C1 segment of cervical spinal cord (tissue), 14 donors: ENCODE measurements around the gene CTU2.

Experiments
- DNase-seq, 14 donors: peaks; one replicate each; lab custom pipeline; 2025; lab: John Stamatoyannopoulos, UW

The CTU2 gene

DNA sequence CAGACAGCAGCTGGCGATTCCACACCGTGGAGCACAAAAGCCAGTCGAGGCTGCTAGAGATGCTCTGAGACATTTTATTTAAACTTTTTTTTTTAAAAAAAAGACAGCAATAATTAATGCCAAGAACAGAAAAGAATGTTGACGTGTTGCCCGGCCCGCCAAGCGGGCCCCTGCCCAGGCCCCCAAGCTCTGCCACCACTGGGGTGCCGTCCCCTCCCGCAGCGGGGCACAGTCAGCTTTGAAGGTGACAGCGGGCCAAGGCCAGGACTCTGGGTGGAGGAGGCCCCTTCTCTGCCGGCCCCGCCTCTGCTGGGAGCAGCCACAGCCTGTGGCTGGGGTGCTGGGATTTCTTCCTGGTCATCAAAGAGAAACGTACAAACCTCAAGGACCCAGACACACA lies 9.9 kb upstream of the CTU2 start:
- no peak for DNase-seq

DNA sequence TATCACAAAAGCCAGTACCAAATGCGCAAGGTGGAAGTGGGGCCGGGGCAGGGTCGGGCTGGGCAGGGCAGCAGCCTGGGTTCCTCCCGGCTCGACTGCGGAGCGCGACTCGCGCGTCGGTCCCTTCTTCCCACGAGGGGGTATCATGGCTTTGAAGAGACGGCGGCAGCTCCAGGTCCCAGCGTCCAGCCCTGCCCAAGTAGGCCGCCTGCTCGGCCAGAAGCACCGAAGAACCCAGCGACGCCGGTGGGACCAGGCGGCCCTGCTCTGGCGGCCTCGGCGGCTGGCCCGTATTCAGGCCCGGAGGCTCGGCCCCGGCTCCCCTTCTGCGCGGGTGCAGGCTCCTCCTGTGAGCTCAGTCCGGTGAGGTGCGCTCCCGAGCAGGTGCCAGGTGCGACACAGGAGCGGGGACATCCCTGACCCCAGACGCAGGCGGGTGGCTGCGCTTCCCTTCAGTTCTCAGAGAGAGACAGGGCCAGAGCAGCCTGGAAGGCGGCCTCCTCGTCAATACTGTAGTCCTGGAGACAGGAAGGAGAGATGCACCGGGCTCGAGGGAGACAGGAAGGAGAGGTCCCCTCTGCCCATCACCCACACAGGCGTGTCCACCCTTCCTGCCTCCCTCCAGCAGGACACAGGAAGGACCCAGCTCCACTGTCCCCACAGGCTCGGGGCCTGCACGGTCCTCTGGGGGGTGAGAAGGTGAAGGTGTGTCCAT lies 9.0 kb upstream of the CTU2 start:
- DNase-seq = no peak

DNA sequence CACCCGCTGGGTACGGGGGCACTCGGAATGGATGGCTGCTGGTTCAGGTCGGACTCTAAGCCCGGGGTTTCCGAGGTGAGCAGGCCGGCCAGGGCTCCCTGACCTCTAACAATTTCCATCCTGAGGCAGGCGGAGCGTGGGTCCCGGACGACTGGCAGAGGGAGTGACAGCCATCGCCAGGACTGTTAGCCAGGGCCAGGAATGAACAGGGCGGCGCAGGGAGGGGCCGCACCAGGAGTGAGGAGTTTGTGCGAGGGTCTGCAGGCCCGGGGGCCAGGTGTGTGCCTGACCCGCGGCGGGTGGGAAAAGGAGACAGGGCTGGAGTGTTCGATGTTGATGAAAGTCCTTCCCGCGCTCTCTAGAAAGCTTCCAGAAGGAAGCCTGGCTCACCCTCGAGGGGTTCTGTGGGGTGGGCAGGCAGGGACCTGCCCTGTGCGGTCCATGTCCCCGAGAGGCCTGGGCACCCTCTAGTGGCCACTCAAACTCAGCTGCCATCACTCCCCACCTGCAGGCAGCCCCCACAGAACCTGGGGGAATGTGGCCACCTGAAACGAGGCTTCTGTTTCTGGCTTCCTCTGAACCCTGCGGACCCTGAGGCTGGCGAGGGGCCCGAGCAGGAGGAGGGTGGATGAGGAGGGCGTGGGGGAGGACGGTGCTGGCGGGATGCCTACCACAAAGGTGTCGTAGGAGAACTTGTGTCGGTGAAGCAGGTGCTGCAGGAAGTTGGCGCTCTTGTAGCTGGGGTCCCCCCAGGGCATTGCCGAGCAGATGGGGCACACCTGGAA lies 8.3 kb upstream of the CTU2 start:
- no peak for DNase-seq

DNA sequence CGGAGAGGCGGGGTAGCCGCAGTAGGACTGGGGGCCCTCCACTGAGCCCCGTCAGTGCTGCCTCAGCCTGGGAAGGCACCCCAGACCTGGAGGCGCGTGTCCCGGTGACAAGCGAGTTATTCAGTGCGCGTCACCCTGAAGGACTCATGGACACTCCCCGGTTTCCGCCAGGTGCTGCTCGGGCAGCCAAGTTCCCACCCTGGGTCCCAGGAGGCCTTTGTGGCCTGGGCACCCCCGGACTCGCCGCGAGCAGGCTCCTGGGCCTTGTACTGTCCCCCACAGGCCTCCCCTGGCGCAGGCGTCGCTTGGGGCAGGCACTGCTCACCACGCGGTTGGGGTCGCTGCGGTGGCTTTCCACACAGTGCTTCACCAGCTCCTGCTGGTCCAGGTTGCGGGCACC lies 7.7 kb upstream of the CTU2 start:
- no peak for DNase-seq

DNA sequence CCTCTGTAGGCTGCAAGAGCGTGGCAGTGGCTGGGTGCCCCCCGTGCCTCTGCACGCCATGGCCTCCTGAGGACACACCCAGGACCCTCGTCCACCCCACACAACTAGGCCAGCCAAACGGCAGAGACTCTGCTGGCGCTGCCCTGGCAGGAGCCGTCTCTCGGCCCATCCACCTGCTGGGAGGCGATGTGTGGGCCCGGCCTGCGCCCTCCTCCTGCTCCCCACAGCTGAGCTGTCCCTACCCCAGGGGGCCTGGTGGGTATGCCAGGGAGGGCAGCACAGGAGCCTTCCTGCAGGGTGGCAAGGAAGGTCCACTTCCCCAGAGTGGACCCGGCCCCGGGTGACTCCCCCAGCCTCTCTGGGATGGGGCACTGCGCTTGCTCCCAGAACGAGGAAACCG lies 7.1 kb upstream of the CTU2 start:
- no peak for DNase-seq

DNA sequence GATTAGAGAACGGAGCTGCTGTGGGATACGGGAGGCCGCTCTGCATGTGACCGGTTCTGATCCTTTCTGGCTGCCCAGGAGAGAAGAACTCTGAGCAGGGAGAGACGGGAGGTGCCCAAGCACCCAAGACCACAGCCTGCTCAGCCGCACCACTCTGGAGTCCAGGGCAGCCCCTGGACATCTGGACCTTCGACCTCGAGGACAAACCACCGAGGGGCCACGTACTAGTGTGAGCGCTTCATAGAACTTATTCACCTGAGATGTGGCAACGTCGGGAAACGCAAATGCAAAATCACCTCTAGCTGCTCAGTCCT lies 6.0 kb upstream of the CTU2 start:
- no peak for DNase-seq

DNA sequence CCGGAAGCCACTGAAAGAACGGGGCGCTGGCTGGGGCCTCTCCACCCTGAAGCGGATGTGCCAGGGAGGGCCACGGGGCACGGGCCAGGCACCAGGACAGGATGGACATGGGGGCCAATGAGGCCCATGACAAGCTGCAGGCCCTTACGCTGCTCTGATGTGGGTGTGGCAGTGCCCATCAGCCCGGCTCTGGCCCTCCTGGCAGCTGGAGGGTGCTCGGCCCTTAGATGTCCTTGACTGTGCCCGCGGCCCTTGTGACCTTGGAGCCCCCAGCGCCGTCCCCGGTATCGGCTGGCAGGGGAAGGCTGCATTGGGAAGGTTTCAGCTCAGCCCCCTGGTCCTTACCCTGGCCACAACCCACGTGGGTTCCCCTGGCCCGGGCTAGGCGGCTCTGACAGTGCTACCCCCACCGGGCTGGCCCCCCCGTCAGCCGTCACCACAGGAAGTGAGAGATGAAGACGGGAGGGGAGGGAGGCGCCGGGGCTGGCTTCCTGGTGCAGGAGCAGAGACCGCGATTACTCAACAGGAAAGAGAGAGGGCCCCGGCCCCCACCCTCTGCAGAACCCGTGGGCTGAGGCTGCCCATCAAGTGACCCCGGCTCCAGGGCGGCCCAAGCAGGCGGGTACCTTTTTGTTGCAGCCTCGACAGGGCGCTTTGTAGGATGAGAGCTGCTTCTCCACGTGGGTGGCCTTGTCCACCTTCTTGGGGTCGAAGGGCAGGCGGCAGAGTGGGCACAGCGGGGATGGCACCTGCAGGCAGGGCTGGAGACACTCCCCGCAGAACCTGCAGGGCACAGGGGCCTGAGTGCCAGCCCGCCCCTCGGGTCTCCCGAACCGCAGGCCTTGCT lies 5.4 kb upstream of the CTU2 start:
- DNase-seq = peak in 11 of 14 donors; percentile 8 to 80 (median 58)

DNA sequence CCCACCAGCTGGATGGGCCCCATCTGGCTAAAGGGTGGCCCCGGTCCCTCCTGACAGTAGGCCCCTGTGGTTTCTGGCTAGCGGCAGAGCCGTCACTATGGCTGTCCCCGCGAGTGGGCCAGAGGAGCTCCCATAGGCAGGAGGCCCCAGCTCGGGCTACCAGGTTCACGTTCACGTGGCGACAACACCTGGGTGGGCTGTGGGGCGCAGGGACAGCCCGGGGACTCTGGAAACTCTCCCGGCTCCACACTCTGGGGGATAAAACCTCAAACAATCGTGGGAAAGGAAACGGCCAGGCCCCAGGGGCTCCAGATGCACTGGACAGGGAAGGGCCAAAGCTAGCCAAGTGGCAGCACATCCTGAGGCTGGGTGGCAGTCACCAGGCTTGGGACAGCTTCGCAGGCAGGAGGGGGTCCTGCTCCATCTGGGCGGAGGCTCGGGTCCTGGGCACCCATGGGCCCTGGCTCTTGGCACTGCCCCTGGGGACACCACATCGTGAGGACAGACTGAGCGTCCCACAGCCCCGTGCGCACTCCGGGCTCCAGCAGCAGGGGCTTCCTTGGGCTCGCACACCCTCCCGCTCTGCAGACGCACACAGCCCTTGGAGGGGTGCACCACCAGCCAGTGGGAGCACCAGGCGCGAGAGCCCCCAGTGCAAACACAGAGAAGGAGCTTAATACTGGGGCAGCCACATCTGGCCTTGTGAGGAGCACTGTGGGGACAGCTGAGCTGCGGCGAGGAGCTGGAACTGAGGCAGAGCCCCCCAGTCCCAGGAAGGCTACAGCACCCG lies 4.5 kb upstream of the CTU2 start:
- no peak for DNase-seq

DNA sequence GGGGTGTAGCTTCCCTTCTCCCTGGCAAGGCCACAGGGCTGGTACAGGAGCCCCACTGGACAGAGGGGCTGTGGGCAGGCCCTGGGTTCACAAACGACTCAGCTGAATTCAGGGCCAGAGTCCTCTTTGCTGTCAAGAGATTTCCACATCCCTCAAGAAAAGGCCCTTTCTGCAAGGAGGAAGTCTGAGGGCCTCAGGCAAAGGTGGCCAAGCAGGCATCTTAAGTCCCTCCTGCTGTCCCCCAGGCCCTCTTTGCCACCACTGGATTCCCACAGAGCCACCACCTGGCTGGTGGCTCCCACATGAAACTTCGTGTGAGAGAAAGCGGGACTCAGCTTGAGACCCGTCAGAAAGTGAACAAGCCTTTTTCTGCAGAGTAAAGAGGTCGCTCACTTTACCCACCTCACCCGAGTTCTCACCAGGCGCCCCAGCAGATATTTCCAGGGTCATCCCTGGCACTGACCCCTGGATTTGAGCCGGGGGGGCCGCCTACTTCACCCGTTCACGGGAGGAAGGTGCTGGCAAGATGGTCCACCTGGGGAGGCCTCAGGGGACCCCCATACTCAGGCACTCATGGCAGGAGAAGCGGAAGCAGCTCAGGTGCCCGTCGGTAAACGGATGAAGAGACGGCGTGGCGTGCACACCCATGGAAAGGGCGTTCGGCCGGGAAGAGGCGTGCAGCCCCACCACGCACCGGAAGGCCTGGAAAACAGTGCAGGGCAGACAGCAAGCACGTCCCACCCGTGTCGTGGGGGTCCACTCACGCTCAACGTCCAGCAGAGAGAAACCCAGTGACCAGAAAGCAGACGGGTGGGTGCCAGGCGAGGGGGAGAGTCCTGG lies 3.7 kb upstream of the CTU2 start:
- DNase-seq = no peak

DNA sequence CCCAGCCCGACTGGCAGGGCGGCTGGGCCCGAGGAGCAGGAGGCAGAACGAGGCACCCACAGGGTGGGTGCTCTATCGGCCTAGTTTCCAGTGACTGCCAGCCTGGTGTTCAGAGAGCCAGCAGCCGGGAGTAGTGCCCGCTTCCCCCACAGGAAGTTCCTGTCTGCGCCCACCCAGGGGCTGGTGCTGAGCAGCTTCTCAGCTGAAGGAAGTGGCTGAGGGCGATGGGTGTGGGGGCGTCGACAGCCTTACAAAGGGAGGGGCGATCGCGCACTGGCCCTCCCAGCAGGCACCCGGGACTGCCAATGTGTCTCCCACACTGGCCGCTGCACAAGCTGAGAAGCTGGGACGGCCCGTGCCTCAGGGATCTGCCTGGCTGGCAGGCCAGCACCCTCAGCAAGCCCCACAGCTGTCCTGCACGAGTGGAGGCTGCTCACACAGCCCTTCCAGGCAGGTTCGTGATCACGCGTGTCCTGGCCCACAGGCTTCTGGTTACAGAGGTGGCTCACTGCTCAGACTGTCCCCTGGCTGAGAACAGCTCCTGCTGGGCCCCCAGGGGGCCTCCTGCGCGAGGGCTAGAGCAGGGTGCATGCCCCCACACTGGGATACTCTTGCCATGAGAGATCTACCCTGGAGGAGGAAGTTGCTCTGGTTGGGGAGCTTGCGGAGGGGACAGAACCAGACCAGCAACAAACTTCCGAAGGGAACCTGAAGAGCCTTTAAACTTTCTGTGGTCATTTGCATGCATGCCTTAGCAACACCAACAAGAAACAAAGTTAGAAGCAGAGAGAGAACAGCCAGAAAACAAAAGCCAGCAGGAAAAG lies 2.6 kb upstream of the CTU2 start:
- DNase-seq = peak in 9 of 14 donors; percentile 17 to 77 (median 38)

DNA sequence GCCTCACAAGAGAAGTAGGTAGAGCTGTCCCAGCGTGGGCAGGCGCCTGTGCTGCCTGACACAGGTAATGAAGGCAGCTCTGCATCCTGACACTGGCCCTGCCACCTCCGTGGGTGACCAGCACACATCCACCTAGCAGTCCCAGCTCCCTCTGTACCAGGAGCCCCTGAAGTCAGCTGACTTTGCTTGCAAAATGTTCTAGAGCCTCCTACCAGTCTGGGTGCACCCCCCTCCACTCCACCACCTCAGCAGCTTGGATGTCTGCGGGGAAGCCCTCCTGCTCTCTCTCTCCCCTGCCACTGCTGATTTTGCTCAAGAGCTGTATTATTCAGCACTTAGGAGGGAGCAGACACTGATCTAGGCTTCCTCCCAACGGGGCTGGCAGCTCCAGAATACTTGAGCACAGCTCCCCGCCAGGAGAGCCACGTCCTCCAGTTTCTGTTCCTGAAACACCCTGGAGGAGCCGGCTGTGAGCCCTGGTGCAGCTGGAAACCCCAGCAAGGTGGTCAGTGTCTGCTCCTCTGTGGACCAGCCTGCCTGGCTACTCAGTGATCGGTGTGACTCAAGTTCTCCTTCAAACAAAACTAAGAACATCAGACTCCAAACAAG lies 1.1 kb upstream of the CTU2 start:
- DNase-seq = peak in 9 of 14 donors; percentile 12 to 59 (median 38)

DNA sequence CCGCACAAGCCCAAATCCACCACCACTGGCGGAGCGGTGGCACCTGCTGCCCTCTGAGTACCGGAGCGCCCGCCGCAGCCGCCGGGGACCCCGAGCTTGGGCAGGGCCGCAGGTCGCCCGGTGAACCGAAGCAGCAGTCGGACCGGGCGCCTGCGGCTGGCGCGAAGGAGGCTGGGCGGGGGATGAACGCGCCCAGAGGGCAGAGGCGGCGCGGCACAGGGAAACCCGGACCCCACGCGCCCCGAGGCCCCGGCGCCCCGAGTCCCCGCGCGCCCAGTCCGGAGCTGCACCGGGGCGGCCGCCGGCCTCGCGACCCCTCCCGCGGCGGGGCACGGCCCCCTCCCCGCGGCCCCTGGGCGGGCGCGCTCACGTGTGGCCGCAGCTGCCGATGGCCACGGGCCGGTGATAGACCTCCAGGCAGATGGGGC lies 488 bp upstream of the CTU2 start:
- peak in 2 of 14 donors; percentile 30 to 54 for DNase-seq

DNA sequence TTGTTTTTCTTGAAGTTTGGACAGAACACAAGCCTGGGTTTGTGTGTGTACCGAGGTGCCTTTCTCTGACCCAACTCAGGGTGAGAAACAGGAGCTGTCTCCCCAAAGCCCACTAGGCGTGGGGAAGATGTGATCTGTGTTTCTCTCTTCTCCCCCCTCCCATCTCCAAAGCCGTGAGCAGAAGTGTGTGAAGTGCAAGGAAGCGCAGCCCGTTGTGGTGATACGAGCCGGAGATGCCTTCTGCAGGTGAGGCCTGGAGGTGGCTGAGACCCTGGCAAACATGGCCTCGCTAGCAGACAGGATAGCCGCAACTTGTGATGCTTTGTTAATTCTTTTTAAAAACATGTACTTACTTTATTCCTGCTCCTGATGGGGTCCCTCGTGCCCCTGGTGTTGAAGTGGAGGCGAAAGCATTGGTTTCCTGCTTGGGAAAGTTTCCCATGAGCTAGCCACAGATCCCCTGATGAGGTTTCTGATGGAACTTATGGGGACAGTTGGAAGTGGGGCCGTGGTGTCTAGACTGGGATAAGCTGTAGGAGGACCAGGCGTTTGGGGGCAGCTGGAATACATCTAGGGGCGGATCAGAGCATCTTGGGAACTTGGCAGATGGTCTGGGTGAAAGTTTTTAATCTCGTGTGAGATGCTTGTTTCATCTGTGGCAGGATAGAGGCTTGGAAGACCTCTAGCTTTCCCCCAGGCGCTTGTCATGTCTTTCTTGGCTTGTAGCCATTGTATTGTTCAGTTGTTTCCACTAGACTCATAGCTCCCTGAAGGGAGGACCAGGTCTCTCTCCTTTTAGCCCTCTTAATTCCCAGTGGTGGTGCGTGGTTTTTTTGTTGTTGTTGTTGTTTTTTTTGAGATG lies 893 bp downstream of the CTU2 start:
- no peak for DNase-seq

DNA sequence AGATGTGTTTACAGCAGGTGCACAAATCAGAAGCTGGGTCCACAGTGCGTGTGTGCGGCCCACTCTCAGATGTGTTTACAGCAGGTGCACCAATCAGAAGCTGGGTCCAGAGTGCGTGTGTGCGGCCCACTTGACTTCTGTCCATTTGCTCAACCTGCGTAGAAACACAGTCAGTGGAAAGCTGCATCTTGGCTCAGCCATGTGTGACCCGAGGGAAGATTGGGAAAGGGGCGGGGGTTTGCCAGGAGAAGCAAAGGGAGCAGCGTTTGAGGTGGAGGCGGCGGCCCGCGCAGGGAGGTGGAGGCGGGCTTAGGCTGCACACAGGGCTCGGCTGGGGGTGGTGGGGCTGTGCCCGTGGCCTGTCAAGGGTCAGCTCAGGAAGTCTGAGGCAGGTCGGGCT lies 4.3 kb downstream of the CTU2 start:
- no peak for DNase-seq

DNA sequence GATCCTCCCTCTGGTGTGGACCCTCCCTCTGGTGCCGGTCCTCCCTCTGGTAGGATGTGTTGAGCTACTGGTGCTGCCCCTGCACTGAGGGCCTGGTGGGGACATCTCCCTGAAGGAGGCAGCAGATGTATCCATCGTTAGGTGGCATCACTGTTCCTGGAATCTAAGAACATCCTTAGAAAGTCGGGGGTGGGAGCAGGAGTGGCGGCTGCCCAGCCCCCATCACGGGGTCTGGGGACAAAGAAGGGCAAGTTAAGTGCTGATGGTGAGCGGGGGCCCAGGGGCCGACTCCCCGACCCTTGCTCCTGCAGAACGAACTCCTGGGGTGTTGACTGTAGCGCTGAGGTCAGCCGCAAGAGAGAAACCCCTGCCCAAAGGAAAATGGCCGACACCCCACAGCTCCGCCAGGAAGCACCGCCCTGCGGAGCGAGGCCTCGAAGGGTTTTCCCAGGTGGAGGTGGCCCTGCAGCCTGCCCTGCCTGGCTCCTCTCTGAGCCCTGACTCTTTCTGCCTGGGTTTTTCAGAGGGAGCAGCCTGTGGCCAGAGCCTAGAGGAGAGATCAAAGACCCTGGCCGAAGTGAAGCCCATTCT lies 5.5 kb downstream of the CTU2 start:
- DNase-seq = no peak

DNA sequence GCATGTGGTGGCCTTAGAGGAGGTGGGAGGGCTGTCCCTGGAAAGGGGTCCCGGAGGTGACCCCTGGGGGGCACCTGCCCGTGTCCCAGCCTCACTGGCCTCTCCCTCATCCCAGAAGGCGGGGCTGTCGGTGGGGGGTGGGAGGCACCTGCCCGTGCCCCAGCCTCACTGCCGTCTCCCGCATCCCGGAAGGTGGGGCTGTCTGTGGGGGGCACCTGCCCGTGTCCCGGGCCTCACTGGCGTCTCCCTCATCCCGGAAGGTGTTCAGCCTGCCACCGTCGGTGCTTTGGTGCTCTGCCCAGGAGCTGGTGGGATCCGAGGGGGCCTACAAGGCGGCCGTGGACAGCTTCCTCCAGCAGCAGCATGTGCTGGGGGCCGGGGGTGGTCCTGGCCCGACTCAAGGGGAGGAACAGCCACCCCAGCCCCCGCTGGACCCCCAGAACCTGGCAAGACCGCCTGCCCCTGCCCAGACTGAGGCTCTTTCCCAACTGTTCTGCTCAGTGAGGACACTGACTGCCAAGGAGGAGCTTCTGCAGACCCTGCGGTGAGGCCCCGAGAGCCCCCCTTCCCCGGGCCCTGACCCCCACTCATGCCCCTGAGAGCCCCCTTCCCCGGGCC lies 6.2 kb downstream of the CTU2 start:
- no peak for DNase-seq

DNA sequence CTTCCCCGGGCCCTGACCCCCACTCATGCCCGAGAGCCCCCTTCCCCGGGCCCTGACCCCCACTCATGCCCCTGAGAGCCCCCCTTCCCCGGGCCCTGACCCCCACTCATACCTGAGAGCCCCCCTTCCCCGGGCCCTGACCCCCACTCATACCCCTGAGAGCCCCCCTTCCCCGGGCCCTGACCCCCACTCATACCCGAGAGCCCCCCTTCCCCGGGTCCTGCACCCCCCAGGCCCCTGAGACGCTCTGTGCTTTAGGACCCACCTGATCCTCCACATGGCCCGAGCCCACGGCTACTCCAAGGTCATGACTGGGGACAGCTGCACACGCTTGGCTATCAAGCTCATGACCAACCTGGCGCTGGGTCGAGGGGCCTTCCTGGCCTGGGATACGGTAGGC lies 6.8 kb downstream of the CTU2 start:
- no peak for DNase-seq
